Pancreas (tissue), 10 donors: ENCODE data around the gene CAMK2B. TPM values are rescaled to one million over a fixed set of nuclear protein-coding genes. Genes with fewer than 3 reads are reported as not detected.

ENCODE experiments used
- ATAC-seq, 4 donors: fragments of 200-7000 bp; cut with Tn5 transposase; one replicate each; pipeline versions ENCODE4 v1.8.0 to v1.9.1; 2020; ENCODE audit warnings: mild to moderate bottlenecking in 4 of 4, moderate library complexity in 4 of 4
- DNase-seq, 6 donors: peaks; one replicate each; pipeline ENCODE4 v3.0.0-alpha.2; 2020
- FAIRE-seq: peaks from 2 replicates; lab custom pipeline; 2012; peaks lifted over from hg19 to GRCh38; lab: Jason Lieb, UNC
- H3K27ac ChIP-seq, 4 donors: fragments of 200-600 bp; sonication (generic); 1 replicate in 3 of 4; 2 replicates in 1 of 4; pipeline versions ENCODE4 v1.5.0 to v1.8.0; 2020
- H3K27me3 ChIP-seq, 4 donors: fragments of 200-600 bp; one replicate each; pipeline ENCODE4 v1.8.0; 2021
- H3K36me3 ChIP-seq, 3 donors: fragments of 200-600 bp; sonication (generic) in 1 of 3; one replicate each; pipeline versions ENCODE4 v1.5.0 to v1.8.0; 2020 to 2021
- H3K4me1 ChIP-seq, 3 donors: fragments of 200-600 bp; one replicate each; pipeline ENCODE4 v1.8.0; 2021
- H3K4me3 ChIP-seq, 4 donors: fragments of 200-600 bp; sonication (generic) in 2 of 4; one replicate each; pipeline versions ENCODE4 v1.5.0 to v1.8.0; 2020 to 2021
- H3K9me3 ChIP-seq, 4 donors: fragments of 200-600 bp; one replicate each; pipeline ENCODE4 v1.8.0; 2021
- WGBS, 2 donors: extraction: QIAGEN DNeasy Blood & Tissue Kit; methylation state at CpG; one replicate each; pipeline ENCODE4 v1.1.7; 2013; 5-methylcytosine and 5-hydroxymethylcytosine counted together
- intact Hi-C, 3 donors: fragments of 100-400 bp; cut with DNase I; formaldehyde crosslinking; loops; one replicate each; pipeline versions ENCODE4 v1.11.1 to v1.14.2; 2022
- polyA plus RNA-seq, 2 donors: library from polyadenylated mRNA; stranded (reverse); fragments of 200-250 nt; gene quantifications; one replicate each; pipeline ENCODE4 v1.2.3, GENCODE V29; 2013
- total RNA-seq, 6 donors: library from RNA; stranded (reverse); fragmentation: NEBNext Ultra II Directional in 4 of 6; extraction: Animal tissue kit (Norgen Biotek cat#: 25700) in 4 of 6; gene quantifications; one replicate each; pipeline versions ENCODE4 v1.2.1 to v1.2.4, GENCODE V29; 2021 to 2023
- TF ChIP-seq, protein P1 (sequence below), 4 donors: fragments of 200-600 bp; sonication (generic) in 3 of 4; IDR thresholded peaks; one replicate each; pipeline versions ENCODE4 v1.5.0 to v1.8.0; 2021; ENCODE audit warnings: antibody characterized with exemption in 4 of 4
- donor health status: healthy with polysubstance abuse.
- donor health status: DM: no; HTN: no; CAD: no; lungs with moderate emphysema.
- donor health status: DM: no; HTN: no; CAD: no.
- donor health status: control.
- donor health status: control.
- donor health status: Bipolar disorder and iron deficiency.
- donor health status: DM: yes; HTN: yes; CAD: no.
- donor health status: DM: no; HTN: no; CAD: no.
- donor health status: DM: no; HTN: no; CAD: no.
- donor health status: DM: yes; HTN: yes; CAD: no.

The CAMK2B gene
- total and polyA plus RNA-seq, 8 donors = 0.83 to 34.0 (median 2.0) TPM

DNA sequence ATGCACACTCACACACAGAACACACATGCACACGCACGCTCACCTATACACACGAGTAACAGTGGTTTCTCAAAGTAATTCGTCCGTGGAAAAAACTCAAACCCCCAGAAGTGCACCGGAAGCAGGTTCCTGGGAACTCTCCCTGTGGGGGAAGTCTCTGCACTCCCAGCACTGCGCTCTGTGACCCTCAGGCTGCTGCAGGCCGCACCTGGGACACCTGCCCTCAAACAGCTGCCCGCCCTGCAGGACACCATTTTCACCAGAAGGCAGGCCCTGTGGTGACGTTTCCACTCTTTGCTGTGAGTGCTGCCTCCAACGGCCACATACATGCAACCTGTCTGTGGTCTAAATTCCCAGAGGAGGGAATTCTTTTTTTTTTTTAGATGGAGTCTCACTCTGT is 103.3 kb downstream of the CAMK2B start:
- FAIRE-seq = no peak
- DNase-seq = peak in 2 of 6 donors; percentile 34 to 46
- TF ChIP-seq, protein P1, sequence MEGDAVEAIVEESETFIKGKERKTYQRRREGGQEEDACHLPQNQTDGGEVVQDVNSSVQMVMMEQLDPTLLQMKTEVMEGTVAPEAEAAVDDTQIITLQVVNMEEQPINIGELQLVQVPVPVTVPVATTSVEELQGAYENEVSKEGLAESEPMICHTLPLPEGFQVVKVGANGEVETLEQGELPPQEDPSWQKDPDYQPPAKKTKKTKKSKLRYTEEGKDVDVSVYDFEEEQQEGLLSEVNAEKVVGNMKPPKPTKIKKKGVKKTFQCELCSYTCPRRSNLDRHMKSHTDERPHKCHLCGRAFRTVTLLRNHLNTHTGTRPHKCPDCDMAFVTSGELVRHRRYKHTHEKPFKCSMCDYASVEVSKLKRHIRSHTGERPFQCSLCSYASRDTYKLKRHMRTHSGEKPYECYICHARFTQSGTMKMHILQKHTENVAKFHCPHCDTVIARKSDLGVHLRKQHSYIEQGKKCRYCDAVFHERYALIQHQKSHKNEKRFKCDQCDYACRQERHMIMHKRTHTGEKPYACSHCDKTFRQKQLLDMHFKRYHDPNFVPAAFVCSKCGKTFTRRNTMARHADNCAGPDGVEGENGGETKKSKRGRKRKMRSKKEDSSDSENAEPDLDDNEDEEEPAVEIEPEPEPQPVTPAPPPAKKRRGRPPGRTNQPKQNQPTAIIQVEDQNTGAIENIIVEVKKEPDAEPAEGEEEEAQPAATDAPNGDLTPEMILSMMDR (IDR thresholded peaks at IDR 0.05) = no peak
- H3K27ac ChIP-seq = no peak overlapping the region
- H3K36me3 ChIP-seq = no peaks in the 10 kb centered on the region
- H3K9me3 ChIP-seq = no peaks in the 10 kb centered on the region
- 89 to 91% methylated on average over 11 of the region's 11 CpGs for WGBS, 2 donors
- ATAC-seq = no peak
- peaks cover 8 to 25% (median 11%) of the 10 kb centered on the region in 3 donors for H3K4me1 ChIP-seq
- intact Hi-C loops = no loop called here
- no peaks in the 10 kb centered on the region for H3K27me3 ChIP-seq
- no peak overlapping the region for H3K4me3 ChIP-seq

DNA sequence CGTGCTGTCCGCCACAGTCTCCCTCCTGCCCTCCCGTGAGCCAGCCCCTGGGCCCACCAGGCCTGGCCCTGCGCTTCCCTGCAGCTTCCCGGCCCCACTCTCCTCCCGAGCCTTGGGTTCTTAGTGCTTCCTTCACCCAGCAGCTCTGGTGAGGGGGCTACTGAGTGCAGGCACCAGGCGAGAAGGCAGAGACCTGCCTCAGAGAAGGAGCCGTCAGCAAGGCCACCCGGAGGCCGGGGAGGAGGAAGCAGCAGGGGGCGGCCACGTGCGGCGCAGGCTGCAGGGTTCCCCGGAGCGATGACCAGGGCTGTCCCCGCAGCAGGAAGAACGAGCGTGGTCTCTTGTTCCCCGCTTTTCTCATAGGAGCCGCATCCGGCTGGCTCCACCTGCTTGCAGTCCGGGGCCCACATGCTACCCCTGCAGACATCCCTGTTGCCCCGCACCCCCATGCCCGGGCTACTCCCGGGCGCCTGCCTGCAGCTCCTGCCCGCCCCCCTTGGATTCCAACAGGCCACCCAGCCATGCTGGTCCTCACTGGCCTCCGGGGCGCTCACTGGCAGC is 104.1 kb downstream of the CAMK2B start:
- H3K4me3 ChIP-seq = no peak overlapping the region
- H3K27ac ChIP-seq = no peak overlapping the region
- TF ChIP-seq, protein P1 (IDR thresholded peaks at IDR 0.05) = no peak
- intact Hi-C loops = no loop called here
- H3K36me3 ChIP-seq = no peaks in the 10 kb centered on the region
- DNase-seq (peak in 3 of 6 donors; percentile 24 to 58 (median 53)), FAIRE-seq (no peak), ATAC-seq (no peak)
- 73 to 80% methylated on average over 25 to 30 of the region's 30 CpGs for WGBS, 2 donors
- H3K4me1 ChIP-seq = peaks cover 8 to 25% (median 11%) of the 10 kb centered on the region in 3 donors
- H3K9me3 ChIP-seq = no peaks in the 10 kb centered on the region
- no peaks in the 10 kb centered on the region for H3K27me3 ChIP-seq

DNA sequence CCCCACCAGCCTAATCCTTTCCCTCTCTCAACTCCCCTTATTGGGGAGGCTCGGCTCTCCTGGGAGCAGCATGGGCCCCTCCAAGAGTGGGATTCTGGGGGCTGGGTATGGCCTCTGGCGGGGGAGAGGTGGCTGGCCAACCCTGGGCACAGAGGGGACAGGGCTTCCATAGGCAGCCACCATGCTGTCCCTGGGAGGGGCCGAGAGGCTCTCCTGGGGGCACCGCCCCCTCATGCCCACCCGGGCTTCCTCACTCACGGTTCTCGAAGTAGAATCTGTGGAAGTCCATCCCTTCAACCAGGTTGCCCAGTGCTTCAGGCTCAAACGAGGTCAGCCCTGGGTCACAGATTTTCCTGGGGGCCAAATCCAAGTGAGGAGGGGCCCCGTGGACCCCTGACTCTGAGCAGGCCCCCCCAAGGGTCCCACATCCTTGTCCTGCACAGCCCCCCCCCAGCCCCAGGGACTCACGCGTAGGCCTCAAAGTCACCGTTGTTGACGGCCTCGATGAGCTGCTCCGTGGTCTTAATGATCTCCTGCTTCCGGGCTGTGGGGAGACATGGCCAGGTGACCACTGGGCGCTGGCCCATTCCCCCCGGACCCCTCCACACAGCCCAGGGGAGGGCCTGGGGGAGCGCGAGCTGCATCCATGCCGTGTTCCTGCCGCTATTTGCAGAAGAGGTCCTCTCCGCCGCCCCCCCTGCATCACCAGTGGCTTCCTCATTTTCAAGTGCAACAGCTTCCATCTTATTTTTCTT is 104.9 kb downstream of the CAMK2B start:
- intact Hi-C loops = no loop called here
- H3K4me3 ChIP-seq = no peak overlapping the region
- 87 to 89% methylated on average over 22 to 24 of the region's 24 CpGs for WGBS, 2 donors
- peaks cover 8 to 25% (median 11%) of the 10 kb centered on the region in 3 donors for H3K4me1 ChIP-seq
- no peak overlapping the region for H3K27ac ChIP-seq
- FAIRE-seq (no peak), ATAC-seq (no peak), DNase-seq (peak in 3 of 6 donors; percentile 11 to 63 (median 43))
- TF ChIP-seq, protein P1 (IDR thresholded peaks at IDR 0.05) = no peak
- H3K9me3 ChIP-seq = no peaks in the 10 kb centered on the region
- no peaks in the 10 kb centered on the region for H3K36me3 ChIP-seq
- H3K27me3 ChIP-seq = no peaks in the 10 kb centered on the region

DNA sequence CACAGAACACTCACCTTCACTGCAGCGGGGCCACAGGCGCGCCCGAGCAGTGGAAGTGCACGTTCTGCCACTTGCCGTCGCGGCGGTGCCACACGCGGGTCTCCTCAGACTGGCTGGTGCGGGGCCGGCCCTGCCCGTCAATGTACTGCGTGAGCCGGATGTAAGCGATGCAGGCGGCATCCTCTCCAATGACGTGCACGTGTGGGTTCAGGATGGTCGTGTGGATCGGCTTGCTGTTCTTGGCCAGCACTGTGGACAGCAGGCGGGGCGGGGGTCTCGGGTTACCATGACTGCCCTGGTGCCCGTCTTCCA is 105.4 kb downstream of the CAMK2B start:
- Histone ChIP-seq H3K4me1 (peaks cover 8 to 23% (median 11%) of the 10 kb centered on the region in 3 donors), H3K4me3 (no peak overlapping the region), H3K27me3 (no peaks in the 10 kb centered on the region), H3K27ac (no peak overlapping the region), H3K36me3 (no peaks in the 10 kb centered on the region), H3K9me3 (no peaks in the 10 kb centered on the region)
- ATAC-seq (no peak), DNase-seq (peak in 3 of 6 donors; percentile 17 to 67 (median 52)), FAIRE-seq (no peak)
- WGBS, 2 donors = 90 to 96% methylated on average over 26 of the region's 26 CpGs
- intact Hi-C loops = no loop called here
- TF ChIP-seq, protein P1 (IDR thresholded peaks at IDR 0.05) = no peak
